ENCODE data around the gene MRPS22.

- TF ChIP-seq NFRKB (IDR thresholded peaks at IDR 0.05): no peak
- TF ChIP-seq FOXM1 (IDR thresholded peaks at IDR 0.05; ENCODE audit: borderline replicate concordance): no peak
Observed at GRCh38 chr3:139312959-139313358, 30.9 kb upstream of the MRPS22 start.

Data from HEK293T (cell line).